ENCODE data around the gene APOBEC3A.

DNA sequence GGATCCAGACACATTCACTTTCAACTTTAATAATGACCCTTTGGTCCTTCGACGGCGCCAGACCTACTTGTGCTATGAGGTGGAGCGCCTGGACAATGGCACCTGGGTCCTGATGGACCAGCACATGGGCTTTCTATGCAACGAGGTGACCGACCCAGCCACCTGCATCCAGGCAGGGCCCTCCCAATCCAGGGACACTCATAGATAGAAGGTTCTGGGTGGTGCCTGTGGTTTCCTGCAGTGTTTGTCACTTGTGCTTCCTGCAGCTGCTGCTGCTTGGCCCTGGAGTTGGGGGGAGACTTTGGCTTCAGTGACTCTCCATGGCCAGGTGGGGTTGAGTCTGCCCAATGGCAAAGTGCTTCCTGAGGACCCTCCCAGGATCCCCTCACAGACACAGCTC lies 32.1 kb downstream of the APOBEC3A start:
- TF ChIP-seq, protein P1, sequence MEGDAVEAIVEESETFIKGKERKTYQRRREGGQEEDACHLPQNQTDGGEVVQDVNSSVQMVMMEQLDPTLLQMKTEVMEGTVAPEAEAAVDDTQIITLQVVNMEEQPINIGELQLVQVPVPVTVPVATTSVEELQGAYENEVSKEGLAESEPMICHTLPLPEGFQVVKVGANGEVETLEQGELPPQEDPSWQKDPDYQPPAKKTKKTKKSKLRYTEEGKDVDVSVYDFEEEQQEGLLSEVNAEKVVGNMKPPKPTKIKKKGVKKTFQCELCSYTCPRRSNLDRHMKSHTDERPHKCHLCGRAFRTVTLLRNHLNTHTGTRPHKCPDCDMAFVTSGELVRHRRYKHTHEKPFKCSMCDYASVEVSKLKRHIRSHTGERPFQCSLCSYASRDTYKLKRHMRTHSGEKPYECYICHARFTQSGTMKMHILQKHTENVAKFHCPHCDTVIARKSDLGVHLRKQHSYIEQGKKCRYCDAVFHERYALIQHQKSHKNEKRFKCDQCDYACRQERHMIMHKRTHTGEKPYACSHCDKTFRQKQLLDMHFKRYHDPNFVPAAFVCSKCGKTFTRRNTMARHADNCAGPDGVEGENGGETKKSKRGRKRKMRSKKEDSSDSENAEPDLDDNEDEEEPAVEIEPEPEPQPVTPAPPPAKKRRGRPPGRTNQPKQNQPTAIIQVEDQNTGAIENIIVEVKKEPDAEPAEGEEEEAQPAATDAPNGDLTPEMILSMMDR (IDR thresholded peaks at IDR 0.05): no peak
- no peak for TF ChIP-seq POLR2A (IDR thresholded peaks at IDR 0.05)

Measured in lower leg skin (tissue), 3 donors.